Activated T-cell treated with anti-CD3 and anti-CD28 coated beads, Interleukin-2, amount 50 U/mL, for 72 hours (primary cell): Measurements from ENCODE around the gene SNCB. TPM values are rescaled to one million over a fixed set of nuclear protein-coding genes. Genes with fewer than 3 reads are reported as not detected.

Experiments
- ATAC-seq, 2 donors: fragments of 150-1000 bp; cut with Tn5 transposase; replicated peaks in 1 of 2; 2 replicates each; pipeline ENCODE4 v1.10.0; 2021; ENCODE audit warnings: moderate library complexity in 2 of 2, mild to moderate bottlenecking in 1 of 2
- DNase-seq, 2 donors: peaks; one replicate each; pipeline ENCODE4 v3.0.0; 2021 to 2022; ENCODE audit warnings: mixed read lengths in 1 of 2
- H3K27ac Mint-ChIP-seq: one replicate; pipeline ENCODE4 v1.8.0; 2022; ENCODE audit warnings: mild to moderate bottlenecking, moderate library complexity, mixed read lengths
- H3K27me3 Mint-ChIP-seq: one replicate; pipeline ENCODE4 v1.8.0; 2022; ENCODE audit warnings: low read depth, mixed read lengths
- H3K36me3 Mint-ChIP-seq, 2 donors: one replicate each; pipeline ENCODE4 v1.8.0; 2022; ENCODE audit warnings: mixed read lengths in 2 of 2, mild to moderate bottlenecking in 1 of 2; ENCODE audit not compliant: insufficient read depth in 2 of 2
- H3K4me1 Mint-ChIP-seq: one replicate; pipeline ENCODE4 v1.8.0; 2022; ENCODE audit warnings: low read depth, mixed read lengths
- H3K4me3 Mint-ChIP-seq, 2 donors: one replicate each; pipeline ENCODE4 v1.8.0; 2022; ENCODE audit warnings: mild to moderate bottlenecking in 2 of 2, mixed read lengths in 2 of 2, moderate library complexity in 2 of 2
- H3K9me3 Mint-ChIP-seq, 2 donors: one replicate each; pipeline ENCODE4 v1.8.0; 2022; ENCODE audit warnings: mixed read lengths in 2 of 2
- total RNA-seq, 2 donors: library from RNA; stranded (reverse); gene quantifications; one replicate each; pipeline ENCODE4 v1.2.3, GENCODE V29; 2022

SNCB gene
- total RNA-seq, 2 donors from 2014 or later: 0.81 TPM; not detected in 1

DNA sequence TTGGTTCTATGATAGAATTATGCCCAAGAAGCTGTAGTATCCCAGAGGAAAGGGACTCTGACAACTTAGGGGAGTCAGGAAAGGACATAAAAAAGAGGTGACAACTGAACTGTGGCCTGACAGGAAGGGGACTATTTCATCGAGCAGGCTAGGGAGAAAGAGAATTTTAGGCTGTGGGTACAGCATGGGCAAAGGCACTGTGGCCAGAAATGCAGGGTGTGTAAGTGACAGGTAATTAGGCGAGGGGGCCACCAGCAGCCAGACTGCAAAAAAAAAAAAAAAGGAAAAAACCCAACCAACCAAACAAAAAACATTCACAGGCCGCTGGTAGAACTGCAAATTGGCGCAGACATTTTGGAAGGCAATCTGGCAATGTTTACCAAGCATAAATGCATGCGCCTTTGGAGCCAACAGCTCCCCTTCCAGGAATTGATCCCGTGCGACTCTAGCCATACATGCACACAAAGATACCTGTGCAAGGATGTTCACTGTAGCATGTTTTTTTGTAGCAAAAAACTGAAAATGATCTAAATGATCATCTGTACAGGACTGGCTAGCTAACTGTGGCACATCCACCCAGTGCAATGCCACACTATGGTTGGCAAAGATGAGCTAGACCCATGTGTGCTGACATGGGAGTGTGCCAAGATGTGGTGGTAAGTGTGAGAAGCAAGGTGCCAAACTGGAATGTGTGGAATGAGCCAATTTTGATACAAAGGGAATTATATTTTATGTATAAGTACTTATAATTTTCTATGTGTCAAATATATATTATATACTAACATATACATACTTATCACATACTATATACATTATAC is 1.3 kb upstream of the SNCB start:
- no peak overlapping the region for H3K27ac Mint-ChIP-seq
- H3K27me3 Mint-ChIP-seq: peaks cover 82% of the 10 kb centered on the region
- H3K9me3 Mint-ChIP-seq: no peaks in the 10 kb centered on the region
- no peaks in the 10 kb centered on the region for H3K36me3 Mint-ChIP-seq
- peaks cover 17% of the 10 kb centered on the region for H3K4me1 Mint-ChIP-seq
- ATAC-seq (no peak), DNase-seq (no peak)
- H3K4me3 Mint-ChIP-seq: no peak overlapping the region

GRCh38 chr5:176630681-176631222 is 418 bp upstream of the SNCB start:
- H3K36me3 Mint-ChIP-seq: no peaks in the 10 kb centered on the region
- ATAC-seq: no peak
- H3K27ac Mint-ChIP-seq: no peak overlapping the region
- H3K4me1 Mint-ChIP-seq: peaks cover 17% of the 10 kb centered on the region
- DNase-seq: no peak
- H3K27me3 Mint-ChIP-seq: peaks cover 84% of the 10 kb centered on the region
- no peaks in the 10 kb centered on the region for H3K9me3 Mint-ChIP-seq
- peak overlapping the region; percentile 49 to 74 for H3K4me3 Mint-ChIP-seq

DNA sequence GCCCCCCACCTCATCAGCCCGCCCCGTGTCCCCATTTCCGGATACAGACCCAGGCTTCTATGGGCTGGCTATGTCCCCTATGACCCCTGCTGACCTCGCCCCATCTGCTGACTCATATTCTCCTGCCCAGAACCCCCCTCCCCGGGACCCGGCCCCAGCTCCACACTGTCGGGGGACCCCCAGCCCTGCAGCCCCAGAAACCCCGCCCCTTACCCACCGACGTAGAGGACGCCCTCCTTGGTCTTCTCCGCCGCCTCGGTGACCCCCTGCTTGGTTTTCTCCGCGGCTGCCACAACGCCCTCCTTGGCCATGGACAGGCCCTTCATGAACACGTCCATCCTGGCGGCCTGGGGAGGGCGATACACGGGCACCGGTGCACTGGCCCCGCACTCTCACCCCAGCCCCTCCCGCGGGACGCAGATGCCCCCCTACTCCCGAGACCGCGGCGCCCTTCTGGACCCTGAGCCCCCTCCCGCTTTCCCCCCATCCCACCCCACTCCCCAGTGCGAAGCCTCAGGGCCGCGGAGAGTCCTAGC is 949 bp downstream of the SNCB start:
- Mint-ChIP-seq H3K27me3 (peaks cover 77% of the 10 kb centered on the region), H3K36me3 (no peaks in the 10 kb centered on the region), H3K9me3 (no peaks in the 10 kb centered on the region), H3K27ac (no peak overlapping the region), H3K4me3 (peak overlapping the region; percentile 63 to 67), H3K4me1 (peaks cover 17% of the 10 kb centered on the region)
- no peak for ATAC-seq
- no peak for DNase-seq

GRCh38 chr5:176628406-176629228 is 1.7 kb downstream of the SNCB start:
- Mint-ChIP-seq H3K27ac (no peak overlapping the region), H3K4me3 (peak overlapping the region in 1 of 2 donors; percentile 10), H3K4me1 (peaks cover 10% of the 10 kb centered on the region), H3K36me3 (no peaks in the 10 kb centered on the region), H3K27me3 (peaks cover 75% of the 10 kb centered on the region), H3K9me3 (no peaks in the 10 kb centered on the region)
- no peak for DNase-seq
- ATAC-seq: no peak

DNA sequence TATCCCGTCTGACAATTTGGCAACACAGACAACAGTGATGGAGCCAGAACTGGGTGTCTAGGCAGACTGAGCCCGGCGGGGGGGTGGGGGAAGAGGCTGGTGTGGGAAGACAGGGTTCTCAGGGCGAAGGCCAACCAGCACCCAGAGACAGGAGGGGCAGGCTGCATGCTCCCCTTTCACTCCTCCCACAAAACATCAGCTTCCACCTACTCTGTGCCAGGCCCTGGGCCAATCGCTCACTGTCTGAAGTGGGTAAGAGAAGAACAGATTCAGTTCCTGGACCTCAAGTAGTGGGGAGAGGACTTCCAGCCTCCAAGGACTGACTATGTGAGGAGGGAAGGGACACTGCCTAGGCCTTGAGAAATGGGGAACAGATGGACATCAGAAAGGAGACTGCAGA is 2.8 kb downstream of the SNCB start:
- Mint-ChIP-seq H3K36me3 (no peaks in the 10 kb centered on the region), H3K4me3 (no peak overlapping the region), H3K9me3 (no peaks in the 10 kb centered on the region), H3K4me1 (peaks cover 6% of the 10 kb centered on the region), H3K27me3 (peaks cover 71% of the 10 kb centered on the region), H3K27ac (no peak overlapping the region)
- no peak for DNase-seq
- ATAC-seq: no peak

DNA sequence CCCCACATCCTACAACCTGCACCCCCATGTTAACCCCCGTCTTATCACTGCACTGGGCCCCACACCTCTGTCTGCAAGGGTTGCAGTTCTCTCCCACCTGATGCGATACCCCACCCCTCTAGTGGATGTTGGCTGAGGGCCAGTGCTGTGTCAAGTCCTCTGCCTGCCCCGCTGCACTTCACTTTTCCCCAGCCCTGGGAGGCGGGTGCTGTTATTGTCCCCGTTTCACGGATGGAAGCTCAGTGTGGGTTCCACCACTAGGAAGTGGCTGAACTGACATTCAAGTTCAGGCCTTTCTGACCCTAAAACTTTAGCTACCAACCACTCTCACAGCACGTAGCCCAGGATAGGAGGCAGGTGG is 3.5 kb downstream of the SNCB start:
- no peak overlapping the region for H3K4me3 Mint-ChIP-seq
- H3K27ac Mint-ChIP-seq: no peak overlapping the region
- H3K27me3 Mint-ChIP-seq: peaks cover 72% of the 10 kb centered on the region

DNA sequence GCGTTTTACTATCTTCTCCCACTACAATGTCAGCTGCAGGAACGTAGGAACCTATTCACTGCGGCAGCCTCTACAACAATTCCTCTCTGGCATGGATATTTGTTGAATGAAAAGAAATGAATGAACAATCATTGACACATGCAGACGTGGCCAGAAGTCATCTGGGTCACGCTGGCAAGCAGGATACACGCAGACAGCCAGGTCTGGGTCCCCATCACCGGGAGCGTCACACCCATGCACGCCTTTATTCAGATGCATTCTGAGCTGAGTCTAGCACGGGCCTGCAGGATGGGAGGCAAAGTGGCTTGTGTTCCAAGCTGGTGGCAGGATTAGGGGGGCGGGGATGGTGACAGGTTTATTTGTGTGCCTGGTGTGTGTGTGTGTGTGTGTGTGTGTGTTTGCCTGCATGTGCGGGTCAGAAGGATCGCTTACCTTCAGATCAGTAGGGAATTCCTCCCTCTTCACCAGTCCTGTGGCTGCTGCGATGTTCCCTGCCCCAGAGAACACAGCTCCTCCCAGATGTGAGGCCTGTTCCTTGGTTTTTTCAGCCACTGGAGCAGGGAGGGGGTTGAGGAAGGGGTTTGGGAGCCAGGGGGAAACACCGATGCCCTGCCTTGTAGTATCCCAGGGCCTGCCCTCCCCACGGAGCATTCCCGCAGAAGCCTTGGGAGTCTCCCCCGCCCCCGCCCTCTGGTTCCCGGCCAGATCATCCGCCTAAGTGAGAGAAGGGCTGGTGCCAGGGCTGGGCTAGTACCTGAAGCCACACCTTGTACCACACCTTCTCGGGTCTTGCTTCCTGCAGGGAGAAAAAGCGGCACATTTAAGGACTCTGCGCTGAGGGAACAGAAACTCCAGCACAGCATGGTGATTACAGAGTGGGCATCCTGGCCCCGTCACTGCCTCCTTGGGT is 4.1 kb downstream of the SNCB start:
- Mint-ChIP-seq H3K4me1 (peaks cover 6% of the 10 kb centered on the region), H3K36me3 (no peaks in the 10 kb centered on the region), H3K27me3 (peaks cover 65% of the 10 kb centered on the region), H3K4me3 (no peak overlapping the region), H3K9me3 (no peaks in the 10 kb centered on the region), H3K27ac (no peak overlapping the region)
- ATAC-seq: no peak
- DNase-seq: no peak

More for the DNA sequence above, 3.5 kb downstream of the SNCB start:
- ATAC-seq (no peak), DNase-seq (no peak)
- Mint-ChIP-seq H3K4me1 (peaks cover 6% of the 10 kb centered on the region), H3K9me3 (no peaks in the 10 kb centered on the region), H3K36me3 (no peaks in the 10 kb centered on the region)

DNA sequence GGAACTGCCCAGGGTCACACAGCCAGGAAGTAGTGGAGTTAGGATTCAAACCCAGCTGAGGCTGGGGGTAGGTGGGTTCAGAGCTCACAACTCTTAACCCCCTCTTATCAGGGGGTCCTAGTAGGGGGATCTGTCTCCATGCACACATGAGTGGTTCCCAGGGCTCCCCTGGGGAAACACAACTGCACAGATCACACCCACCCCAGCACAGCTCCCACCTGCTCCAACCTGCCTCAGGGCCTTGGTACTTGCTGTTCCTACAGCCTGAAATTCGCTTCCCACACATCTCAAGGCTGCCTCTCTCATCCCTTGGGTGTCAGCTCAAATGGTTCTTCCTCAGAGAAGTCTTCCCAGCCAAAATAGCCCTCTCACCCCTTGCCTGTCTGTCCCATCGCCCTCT is 4.8 kb downstream of the SNCB start:
- H3K4me1 Mint-ChIP-seq: peaks cover 2% of the 10 kb centered on the region
- H3K27me3 Mint-ChIP-seq: peaks cover 64% of the 10 kb centered on the region
- H3K27ac Mint-ChIP-seq: no peak overlapping the region
- no peaks in the 10 kb centered on the region for H3K36me3 Mint-ChIP-seq
- H3K9me3 Mint-ChIP-seq: no peaks in the 10 kb centered on the region
- H3K4me3 Mint-ChIP-seq: no peak overlapping the region
- no peak for ATAC-seq
- no peak for DNase-seq

GRCh38 chr5:176624938-176625337 is 5.4 kb downstream of the SNCB start:
- DNase-seq (no peak), ATAC-seq (no peak)
- Mint-ChIP-seq H3K27me3 (peaks cover 69% of the 10 kb centered on the region), H3K9me3 (no peaks in the 10 kb centered on the region), H3K27ac (no peak overlapping the region), H3K36me3 (no peaks in the 10 kb centered on the region), H3K4me1 (peaks cover 6% of the 10 kb centered on the region), H3K4me3 (no peak overlapping the region)

DNA sequence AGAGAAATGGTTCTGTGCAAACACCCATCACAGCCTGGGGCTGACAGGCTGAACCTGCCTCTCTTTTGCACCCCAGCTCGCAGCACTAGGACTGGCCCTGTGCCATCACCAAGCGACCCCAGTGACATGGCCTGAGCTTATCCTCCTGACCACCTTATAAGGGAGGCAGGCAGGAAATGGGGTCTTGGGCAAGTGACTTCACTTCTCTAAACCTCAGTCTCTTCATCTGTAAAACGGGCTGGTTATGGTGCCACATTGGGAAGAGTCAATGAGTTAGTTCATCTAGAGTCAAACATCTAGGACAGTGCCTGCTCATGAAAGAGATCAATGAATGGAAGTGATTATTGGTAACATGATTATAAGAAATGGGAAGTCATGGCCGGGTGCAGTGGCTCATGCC is 6.2 kb downstream of the SNCB start:
- no peak overlapping the region for H3K27ac Mint-ChIP-seq
- no peaks in the 10 kb centered on the region for H3K9me3 Mint-ChIP-seq
- DNase-seq (no peak), ATAC-seq (no peak)
- no peak overlapping the region for H3K4me3 Mint-ChIP-seq
- no peaks in the 10 kb centered on the region for H3K36me3 Mint-ChIP-seq
- H3K4me1 Mint-ChIP-seq: peaks cover 6% of the 10 kb centered on the region
- peaks cover 66% of the 10 kb centered on the region for H3K27me3 Mint-ChIP-seq

- no peak for ATAC-seq
- Mint-ChIP-seq H3K36me3 (no peaks in the 10 kb centered on the region), H3K27ac (no peak overlapping the region), H3K4me3 (no peak overlapping the region), H3K9me3 (no peaks in the 10 kb centered on the region), H3K4me1 (peaks cover 6% of the 10 kb centered on the region), H3K27me3 (peaks cover 62% of the 10 kb centered on the region)
- DNase-seq: no peak
Measured at GRCh38 chr5:176621661-176622079, 8.7 kb downstream of the SNCB start.

DNA sequence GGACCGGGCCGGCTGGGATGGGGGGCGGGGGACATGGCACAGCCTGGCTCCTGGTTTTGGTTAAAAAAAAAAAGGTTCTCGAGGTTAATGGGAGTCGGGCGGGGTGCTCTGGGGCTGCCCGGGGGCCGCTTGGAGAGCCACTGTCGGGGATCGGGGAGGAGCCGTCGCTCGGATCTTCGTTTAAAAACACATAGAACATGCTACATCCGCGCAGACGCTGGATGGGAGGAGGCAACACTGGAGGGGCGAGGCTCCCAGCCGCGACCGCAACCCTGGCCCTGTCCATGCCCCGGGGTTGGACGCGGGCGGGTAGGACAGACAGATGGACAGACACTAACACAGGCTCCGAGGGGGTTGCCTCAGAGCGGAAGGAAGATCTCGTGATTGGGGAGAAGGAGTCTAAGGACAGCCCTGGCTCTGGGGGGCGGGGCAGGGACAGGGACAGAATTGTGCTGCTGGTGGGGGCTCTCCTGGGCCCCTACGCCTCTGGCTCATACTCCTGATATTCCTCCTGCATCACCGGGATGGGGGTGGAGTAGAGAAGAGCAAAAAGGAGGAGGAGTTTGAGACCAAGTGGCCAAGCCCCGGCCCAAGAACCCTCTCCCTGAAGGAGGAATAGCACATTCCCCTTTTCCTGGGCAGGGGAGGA is 9.9 kb downstream of the SNCB start:
- Mint-ChIP-seq H3K4me1 (peaks cover 6% of the 10 kb centered on the region), H3K36me3 (no peaks in the 10 kb centered on the region), H3K9me3 (no peaks in the 10 kb centered on the region), H3K27ac (no peak overlapping the region), H3K27me3 (peaks cover 67% of the 10 kb centered on the region), H3K4me3 (peak overlapping the region; percentile 46 to 78)
- peak in 1 of 2 donors; percentile 5 for ATAC-seq
- no peak for DNase-seq
